ENCODE measurements around the gene ATP2B2.

ATP2B2 gene

DNA sequence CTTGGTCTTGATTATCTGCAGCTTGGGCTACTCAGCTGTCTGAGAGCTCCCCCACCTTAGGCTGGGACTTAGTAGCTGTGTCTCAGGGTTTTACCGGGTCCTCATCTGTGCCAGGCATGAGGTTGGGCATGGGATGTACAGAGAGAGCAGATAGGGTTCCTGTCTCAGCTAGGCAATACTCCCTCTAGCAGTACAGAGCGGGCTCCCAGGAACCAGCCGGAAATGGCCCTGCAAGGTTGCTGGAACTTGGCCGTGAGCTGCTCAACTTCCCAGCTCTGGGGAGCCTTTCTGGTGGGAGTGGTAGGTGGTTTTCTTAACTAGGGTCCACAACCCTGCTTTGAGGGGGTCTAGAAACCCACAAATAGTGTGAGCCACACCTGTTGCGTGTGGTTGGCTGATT, 58.3 kb downstream of the ATP2B2 start:
- DNase-seq, result no peak

DNA sequence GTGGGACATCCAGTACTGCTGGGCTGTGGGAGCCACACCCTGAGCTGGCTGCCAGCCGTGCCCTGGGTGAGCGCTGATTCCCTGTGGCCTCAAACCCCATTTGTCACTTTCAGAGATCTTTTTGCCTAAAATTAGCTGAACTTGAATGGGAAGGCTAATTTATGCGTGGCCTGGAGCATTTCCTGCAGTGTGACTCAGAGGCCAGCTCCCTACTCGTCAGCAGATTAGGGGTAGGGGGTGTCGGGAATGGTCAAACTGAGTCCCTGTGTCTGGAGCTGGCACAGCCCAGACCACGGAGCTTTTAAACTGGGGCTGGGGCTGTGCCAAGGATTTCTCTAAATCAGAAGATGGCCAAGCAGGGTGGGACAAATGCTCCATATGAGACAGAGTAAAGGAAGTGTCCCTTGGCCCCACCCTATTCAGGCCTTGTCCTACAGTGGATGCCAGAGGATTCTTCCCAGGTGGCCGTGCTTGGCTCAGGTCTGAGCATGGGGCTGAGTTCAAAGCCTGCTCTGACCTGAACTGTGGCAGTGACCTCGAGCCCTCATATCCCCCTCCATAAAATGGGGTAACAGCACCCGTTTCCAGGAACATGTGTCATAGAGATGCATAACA, 59.7 kb downstream of the ATP2B2 start:
- no peak for DNase-seq

DNA sequence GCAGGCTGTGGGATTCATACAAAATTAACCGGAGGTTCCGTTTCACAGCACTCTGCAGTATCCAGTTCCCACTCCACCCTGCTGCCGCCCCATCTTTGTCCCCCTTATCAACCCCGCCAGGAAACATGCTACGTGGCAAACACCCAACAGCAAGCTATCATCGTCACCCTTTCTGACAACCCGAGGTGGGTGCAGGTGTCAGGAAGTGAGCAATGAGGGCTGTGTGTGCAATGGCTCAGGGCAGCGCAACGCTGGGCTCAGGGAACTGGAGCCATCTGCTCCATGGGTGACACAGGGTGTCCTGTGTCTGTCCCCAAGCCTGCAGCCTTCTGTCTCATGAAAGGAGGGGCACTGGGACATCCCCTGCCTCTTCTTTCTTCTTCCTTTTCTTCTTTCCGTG, 60.9 kb downstream of the ATP2B2 start:
- DNase-seq, result no peak

DNA sequence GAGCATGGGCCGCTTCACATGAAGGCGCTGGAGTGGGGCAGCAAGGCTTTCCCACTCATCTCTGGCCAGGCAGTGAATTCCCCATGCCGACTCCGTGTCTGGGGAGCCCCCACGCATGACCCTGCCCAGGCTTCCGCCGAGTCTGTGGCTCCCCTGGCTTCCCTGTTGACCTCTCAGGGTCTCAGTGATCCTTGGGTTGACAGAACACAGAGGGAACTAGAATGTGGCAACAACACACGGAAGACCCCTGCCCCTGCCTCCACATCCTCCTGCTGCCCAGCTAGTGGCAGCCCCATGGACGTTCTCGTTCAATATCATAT, 61.3 kb downstream of the ATP2B2 start:
- no peak for DNase-seq

DNA sequence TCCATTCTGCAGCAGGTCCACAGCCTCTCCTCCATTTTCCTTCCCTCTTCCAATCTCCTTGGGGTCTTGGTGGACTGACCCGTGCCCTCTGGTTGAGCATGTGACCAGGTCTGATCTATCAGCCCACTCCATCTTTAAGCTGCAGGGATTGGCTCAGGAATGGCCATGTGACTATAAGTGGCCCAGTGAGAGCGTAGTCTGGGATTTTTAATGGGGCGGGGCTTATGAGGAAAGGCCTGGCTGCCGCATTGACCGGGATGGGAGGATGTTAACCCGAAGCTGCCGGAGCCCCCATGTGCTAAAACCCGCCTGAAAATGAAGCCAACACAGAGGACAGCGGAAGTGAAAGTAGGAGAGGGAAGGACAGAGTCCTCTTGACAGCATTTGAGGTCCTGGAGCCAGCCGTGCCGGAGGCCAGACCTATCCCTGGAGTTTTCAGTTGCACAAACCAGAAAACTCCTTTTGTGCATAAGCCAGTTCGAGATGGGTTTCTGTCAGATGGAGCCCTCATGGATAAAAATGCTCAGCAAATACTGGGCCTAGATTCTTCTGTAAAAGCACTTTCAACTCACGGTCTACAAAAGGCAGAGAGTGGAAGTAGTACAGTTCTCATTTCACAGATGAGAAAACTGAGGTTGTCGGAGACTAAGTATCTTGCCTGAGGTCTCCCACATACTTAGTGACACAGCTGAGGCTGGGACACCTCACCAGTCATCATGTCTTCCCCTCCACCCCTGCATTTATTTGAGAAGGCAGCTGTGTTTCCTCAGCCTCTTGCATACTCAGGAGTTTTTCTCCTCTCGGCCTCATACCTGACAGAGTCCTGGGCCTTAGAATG, 61.9 kb downstream of the ATP2B2 start:
- DNase-seq, result no peak

DNA sequence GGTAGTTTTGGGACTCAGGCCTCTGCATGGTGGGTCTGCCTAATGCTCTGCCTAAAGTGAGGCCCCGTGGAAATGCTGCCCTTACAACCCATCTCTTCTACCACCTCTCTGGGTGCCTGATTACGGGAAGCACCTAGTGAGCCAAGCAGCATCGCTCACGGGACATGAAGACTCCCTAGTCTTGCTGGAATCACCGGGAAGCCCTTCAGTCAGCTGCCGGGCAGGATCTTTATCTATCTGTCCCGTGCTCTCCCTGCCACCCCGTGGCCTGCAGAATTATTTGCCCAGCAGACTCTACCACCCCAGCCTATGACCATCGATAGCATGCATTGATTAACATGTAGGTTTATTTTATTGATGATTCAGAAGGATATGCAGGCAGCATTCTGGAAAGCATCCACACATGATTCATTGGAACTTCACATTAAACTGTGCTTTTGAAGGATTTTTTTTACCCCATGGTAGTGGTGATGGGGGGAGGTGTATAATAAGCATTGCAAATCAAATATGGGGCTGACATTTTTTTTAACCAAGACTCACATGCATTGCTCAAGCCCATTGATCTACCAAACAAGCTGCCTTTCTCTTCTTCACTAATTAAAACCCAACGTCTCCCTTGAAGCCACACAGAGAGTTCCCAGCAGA, 63.1 kb downstream of the ATP2B2 start:
- no peak for DNase-seq

DNA sequence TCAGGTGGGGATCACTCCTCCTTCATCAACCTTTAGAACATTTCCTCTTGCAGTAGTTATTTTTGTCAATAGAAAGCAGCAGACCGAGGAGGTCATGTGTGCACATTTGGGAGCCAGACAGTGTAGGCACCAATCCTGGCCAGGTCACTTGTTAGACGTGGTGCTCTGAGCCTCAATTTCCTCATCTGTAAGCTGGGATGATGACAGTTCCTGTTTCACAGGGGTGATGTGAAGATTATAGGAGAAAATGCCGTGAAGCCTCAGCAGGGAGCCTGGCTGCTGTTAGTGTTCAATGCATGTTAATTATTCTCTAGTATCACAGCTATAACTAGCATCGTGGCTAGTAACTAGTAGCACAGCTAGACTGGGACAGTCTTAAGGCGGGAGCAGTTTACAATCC, 64.7 kb downstream of the ATP2B2 start:
- no peak for DNase-seq

DNA sequence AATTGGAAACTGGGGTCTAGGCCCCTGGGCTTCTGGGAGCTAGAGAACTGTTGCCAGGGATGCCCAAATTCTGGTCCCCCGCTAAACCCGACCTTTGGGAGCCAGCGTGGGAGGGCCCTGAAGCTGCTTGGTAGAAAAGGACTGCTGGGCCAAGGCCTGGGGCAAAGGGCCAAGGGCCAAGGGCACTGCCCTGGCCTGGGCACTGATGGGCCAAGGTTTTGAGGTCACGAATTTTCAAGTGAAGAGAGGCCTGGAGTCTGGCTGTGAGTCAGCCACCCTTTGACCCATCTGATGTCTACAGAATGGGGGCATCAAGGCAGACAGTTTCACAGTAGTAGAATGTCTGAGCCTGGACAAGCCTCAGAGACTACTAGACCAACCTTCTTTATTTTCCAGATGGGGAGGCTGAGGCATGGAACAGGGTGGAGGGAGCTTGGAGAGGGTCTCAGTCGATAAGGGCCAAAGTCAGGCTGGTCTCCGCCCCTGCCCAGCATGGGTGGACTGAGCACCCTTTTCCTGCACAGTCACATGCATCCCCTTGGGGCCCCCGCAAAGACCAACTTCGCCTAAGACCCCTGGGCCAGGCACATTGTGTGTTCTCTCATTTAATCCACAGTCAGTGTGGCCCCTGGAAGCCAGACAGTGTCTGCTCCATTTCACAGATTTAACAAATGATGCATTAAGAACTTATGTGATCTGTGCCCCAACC, 66.3 kb downstream of the ATP2B2 start:
- DNase-seq, result no peak

DNA sequence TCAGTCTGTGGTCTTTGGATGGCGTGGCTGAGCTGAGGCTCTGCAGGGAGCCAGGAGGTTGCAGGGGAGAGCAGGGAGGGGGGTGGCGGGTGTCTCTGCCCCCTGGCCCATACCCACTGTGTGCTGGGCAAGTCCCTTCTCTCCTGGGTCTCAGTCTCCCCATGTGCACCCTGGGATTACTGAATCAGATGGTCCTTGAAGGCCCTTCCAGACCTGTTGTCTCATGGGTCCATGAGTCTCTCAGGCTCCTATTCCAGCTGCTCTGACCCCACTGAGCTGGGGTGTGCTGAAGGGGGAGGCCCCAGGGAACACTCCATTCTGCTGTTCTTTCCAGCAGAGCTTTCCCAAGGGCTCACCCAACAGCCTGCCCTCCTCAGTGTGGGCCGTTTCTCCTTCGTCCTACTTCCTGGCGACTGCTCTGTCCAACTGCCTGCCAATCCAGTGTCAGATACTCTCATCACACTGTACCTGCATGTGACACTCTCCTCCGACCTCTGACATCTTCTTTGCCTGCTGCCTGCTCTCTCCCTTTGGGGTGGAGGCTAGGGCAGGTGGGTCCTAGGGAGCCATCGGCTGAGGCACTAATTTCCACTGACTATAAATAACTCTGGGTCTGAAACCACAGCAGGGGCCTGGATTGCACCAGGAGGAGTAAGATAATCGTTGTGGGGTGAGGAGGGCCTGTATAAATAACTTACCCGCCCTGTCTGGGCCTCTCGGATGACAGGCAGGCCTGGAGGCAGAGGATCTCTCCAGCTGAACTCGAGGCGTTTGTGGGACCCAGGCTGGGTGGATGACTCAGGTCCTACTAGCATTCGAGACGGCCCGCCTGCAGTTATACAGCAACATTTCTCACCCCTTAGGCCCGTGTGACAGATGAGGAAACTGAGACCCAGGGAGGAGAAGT, 67.1 kb downstream of the ATP2B2 start:
- no peak for DNase-seq

DNA sequence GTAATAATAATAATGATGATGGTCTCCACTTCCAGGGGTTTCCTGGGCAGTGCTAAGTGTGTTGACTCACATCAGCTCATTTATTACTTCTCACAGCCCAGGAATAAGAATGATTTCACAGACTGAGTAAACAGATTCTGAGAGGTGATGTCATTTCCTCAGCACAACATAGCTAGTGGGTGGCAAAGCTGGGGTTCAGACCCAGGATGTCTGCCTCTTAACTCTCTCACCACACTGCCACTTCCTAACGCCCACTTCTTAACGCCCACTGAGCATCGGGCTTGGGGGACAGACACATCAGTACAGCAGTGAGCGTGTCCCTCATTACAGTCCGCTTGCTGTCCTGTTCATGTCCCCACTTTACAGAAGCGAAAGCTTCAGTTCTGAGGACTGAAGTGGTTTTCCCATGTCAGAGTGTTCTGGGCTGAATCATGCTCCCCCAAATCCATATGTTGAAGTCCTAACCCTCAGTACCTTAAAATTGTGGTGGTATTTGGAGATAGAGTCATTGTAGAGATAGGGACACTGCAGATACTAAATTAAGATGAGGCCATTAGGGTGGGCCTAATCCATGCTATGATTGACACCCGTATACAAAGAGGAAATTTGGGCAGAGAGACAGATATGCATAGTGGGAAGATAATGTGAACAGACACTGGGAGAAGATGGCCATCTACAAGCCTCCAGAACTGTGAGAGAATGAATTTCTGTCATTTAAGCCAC, 68.0 kb downstream of the ATP2B2 start:
- no peak for DNase-seq

DNA sequence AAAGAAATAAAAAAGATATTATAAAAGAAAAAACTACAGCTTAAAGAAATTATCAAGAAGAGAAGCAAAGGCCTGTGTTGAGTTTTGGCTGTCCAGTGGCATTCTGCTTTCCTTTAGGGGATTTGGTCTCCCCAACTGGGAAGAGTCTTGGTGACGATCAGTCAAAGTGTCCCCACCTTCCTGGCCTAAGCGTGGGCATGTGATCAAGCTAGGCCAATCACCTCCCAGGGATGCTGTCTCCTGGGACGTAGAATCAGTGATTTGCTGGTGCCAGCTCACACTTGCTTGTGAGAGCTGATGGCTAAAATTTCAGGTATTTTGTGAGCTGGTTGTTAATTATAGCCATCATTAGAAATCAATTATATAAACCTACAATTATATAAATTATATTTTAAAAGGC, 69.5 kb downstream of the ATP2B2 start:
- DNase-seq, result no peak

DNA sequence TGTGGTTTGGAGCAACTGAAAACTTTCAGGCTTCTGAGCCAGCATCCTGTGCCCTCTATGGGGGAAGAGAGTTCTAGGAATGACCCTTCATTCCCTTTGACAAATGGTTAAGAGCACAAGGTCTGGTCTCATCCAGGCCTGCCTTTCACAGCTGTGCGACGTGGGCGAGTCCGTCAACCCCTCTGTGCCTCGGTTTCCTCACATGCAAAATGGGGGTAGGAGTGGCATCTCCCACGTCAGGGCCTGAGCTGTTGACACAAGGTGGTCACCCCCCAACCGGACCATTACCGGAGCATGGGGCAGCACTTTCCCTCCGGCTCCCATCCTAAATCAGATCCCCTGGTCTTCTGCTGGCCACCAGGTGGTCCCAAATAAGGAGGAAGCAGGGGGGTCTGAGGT, 70.4 kb downstream of the ATP2B2 start:
- no peak for DNase-seq

DNA sequence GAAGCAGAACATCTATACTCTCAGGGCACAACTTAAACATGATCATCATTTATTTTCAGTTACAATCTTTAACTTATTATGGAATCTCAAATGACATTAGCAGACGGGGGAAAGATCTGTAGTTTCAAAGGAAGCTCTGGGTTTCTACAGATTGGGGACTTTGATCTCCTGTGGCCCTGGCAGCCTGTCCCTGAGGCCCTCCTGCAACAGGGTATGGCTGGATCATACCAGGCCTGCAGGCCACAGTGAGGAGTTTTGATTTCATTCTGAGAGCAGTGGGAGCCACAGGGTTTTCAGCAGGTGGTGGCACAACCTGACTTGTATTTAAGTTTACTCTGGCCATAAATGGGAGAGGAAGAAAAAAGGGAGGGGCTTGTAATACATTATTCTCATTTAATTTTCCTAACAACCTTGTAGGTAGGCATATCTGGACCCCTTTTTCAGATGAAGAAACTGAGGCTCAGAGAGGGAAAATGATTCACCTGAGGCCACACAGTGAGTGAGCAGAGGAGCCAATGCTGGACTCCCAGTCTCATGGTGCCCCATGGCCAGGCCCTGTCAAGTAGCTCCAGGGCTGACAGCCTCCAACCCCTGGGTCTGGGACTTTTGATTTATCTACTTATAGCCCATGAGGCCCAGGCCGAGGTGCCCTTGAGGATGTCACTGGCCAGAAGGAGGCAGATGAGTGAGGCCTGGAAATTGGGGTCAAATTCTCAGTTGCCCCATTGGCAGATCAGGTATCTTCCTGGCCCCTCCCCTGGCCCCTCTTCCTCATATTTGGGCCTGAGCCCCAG, 71.0 kb downstream of the ATP2B2 start:
- DNase-seq, result no peak

DNA sequence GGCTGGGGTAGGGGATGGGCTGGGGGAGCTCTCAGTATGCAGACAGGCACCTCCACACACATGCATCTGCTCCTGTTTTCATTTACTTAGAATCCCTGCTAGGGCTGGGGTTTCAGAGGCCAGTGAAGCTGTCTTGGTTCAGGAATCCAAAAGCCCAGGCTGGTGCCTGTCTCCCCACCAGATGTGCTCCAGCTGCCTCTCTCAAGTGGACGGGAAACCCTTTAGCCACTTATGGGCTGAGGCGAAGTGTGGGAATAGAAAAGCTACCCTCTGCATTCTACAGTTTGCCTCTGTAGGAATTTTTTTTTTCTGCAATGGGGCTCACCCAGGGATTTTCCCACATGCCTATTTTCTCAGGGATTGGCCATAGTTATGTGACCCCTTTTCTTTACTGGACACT, 72.5 kb downstream of the ATP2B2 start:
- DNase-seq, result no peak

DNA sequence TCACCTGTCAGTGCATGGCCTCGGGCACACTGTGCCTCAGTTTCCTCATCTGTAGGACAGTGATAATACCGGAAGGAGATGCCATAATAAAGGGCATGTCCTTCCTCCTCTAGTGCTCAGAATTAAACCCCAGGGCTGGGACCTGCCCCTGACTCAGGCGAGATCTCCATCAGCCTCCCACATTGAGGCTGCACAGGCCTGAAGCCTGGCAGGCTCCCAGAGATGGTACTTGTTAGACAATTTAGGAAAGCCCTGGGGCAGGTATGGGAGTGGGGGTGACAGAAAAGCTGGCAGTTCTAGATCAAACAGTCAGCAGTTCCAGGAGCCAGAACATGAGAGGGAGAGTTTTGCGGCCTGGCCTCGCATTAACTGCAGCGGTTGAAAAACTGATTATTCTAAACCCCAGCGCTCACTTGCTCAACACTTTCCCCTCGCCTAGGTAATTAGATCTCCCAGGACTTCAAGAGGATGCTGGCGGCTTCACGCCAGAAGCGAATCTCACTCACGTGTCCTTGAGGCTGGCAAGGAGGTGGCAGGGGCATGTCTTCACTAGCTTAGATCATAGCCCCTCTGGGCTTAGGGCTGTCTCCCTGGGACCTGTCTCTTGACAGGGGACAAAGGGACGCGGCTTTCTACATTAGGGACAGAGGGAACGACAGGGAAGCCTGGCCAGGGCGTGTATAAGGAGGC, 73.1 kb downstream of the ATP2B2 start:
- DNase-seq, result no peak

DNA sequence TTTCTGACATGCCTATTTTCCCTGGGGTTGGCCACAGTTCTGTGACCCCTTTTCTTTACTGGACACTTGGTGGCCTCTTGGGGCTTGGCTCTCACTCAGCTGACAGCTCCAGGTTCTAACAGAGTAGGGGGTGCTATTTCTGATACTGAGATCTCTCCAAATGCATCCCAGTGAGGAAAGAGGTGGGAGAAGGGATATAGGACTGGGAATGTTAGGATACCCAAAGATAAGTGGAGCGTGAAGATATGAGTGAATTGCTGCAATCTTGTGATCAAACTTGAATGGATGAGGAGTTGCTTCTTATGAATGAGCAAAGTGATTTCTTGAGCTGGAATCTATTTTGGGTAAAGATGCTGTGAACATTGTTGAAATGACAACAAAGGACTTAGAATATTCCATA, 74.6 kb downstream of the ATP2B2 start:
- no peak for DNase-seq

DNA sequence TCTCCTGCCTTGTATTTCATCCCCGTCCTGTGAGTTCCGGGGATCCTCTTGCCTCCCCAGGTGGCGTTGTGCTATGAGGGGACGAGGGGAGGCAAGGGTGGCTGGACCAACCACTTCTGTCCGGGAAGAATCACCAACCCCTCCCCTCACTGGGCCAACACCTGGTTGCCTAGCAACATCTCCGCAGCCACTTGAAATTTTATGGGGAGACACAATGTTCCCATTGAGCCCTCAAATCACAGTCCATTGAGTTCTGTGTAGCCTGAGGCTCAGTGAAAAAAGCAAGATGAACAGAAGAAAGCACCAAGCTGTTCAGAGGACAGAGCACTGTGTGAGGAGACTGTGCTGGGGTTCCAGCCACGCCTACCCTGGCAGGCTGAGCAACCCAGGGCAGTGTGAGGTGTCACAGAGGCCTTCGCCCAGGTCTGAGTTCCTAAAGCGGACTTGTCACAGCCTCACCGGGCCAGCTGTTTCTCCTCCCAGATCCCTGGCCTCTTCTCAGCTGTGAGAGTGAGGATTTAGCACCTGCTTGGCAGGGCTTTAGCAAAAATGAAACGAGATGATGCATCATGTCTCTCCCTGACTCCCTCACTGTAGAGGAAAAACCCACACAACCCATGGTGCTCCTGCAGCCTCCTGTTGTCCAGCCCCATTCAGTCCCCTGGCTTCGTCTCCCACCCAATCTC, 76.8 kb downstream of the ATP2B2 start:
- no peak for DNase-seq

DNA sequence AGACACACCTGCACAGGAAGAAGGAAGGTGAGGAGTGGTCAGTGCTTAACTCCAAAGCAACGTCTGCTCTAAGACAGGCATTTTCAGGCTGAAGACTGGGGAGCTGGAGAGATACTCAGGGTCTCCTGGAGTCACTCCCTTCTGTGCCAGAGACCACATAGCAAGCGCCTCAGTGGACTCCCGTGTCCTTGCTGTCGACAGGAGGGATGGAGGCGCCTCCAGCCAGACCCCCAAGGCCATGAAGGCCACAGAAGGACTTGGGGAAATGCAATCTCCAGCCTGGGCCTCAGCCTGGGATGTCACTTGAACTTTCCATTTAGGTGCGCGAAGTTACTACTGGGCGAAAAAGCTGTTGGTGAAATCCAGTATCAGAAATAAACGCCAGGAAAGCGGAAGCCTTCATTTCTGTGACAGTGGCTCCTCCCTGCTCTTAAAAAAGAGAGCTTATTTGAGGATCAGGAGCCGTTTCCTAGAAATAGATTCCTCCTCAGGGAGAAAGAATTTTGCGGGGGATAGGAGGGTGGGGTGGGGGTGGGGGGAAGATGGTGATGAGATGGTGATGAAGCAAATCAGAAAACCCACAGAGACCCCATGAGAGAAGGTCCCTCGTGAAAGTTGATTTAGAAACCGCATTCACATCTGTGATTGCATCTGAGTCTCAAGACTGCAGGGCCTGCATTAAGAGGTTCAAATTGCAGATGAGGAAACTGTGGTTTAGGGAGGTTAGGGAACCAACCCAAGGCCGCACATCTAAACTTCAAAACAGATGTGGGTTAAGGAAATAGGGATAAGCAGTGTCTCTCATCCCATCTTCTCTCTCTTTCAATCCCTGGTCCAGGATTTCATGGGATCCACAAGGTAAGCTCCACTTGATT, 78.8 kb downstream of the ATP2B2 start:
- DNase-seq, result no peak
